ENCODE results near the gene AREL1.

Gene AREL1

GRCh38 chr14:74652541-74652940 is 60.3 kb downstream of the AREL1 start:
- peaks cover 2% of the 10 kb centered on the region for H3K36me3 ChIP-seq (replicated peaks)
- no peak overlapping the region for H3K27ac ChIP-seq
- H3K27me3 ChIP-seq (replicated peaks): no peaks in the 10 kb centered on the region
- H3K4me3 ChIP-seq (ENCODE audit: low read depth, low read length): no peak overlapping the region
- TF ChIP-seq, protein P1, sequence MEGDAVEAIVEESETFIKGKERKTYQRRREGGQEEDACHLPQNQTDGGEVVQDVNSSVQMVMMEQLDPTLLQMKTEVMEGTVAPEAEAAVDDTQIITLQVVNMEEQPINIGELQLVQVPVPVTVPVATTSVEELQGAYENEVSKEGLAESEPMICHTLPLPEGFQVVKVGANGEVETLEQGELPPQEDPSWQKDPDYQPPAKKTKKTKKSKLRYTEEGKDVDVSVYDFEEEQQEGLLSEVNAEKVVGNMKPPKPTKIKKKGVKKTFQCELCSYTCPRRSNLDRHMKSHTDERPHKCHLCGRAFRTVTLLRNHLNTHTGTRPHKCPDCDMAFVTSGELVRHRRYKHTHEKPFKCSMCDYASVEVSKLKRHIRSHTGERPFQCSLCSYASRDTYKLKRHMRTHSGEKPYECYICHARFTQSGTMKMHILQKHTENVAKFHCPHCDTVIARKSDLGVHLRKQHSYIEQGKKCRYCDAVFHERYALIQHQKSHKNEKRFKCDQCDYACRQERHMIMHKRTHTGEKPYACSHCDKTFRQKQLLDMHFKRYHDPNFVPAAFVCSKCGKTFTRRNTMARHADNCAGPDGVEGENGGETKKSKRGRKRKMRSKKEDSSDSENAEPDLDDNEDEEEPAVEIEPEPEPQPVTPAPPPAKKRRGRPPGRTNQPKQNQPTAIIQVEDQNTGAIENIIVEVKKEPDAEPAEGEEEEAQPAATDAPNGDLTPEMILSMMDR (IDR thresholded peaks at IDR 0.05; ENCODE audit: low read depth, low read length, missing control alignments): no peak
- in situ Hi-C loops (cut with HindIII; ENCODE audit: low pct_ligation_motif_present, low sequenced_read_pairs): no loop called here
- DNase-seq: no peak

- H3K27ac ChIP-seq: no peak overlapping the region
Observed at GRCh38 chr14:74650927-74651686, 61.8 kb downstream of the AREL1 start.

GRCh38 chr14:74649673-74650072 is 63.2 kb downstream of the AREL1 start:
- Histone ChIP-seq H3K27me3 (replicated peaks) (no peaks in the 10 kb centered on the region), H3K4me3 (ENCODE audit: low read depth, low read length) (no peak overlapping the region), H3K27ac (no peak overlapping the region), H3K36me3 (replicated peaks) (peaks cover 2% of the 10 kb centered on the region)
- TF ChIP-seq, protein P1 (IDR thresholded peaks at IDR 0.05; ENCODE audit: low read depth, low read length, missing control alignments): no peak
- no peak for DNase-seq
- in situ Hi-C loops (cut with HindIII; ENCODE audit: low pct_ligation_motif_present, low sequenced_read_pairs): no loop called here

More at GRCh38 chr14:74650927-74651686, 61.8 kb downstream of the AREL1 start:
- in situ Hi-C loops (cut with HindIII; ENCODE audit: low pct_ligation_motif_present, low sequenced_read_pairs): no loop called here
- peaks cover 2% of the 10 kb centered on the region for H3K36me3 ChIP-seq (replicated peaks)
- TF ChIP-seq, protein P1 (IDR thresholded peaks at IDR 0.05; ENCODE audit: low read depth, low read length, missing control alignments): no peak
- DNase-seq: no peak
- no peak overlapping the region for H3K4me3 ChIP-seq (ENCODE audit: low read depth, low read length)
- no peaks in the 10 kb centered on the region for H3K27me3 ChIP-seq (replicated peaks)

DNA sequence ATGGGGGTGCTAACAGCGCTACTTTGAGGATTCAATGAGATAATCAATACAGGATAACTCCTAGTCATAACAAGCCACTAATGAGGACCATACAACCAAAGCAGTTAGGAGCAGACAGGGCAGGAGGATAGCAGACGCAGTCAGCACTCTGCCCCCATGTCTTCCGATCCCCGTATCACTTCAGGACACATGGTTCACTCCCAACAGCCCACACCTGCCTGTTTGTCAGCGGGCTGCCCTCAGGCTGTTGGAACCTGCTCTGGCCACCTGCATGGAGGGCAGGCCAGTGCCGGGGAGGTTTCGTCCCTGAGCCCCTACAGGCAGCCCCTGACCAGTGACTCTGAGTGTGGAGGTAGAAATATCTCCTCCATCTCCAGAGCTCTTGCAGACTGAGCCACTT is 63.7 kb downstream of the AREL1 start:
- in situ Hi-C loops (cut with HindIII; ENCODE audit: low pct_ligation_motif_present, low sequenced_read_pairs): no loop called here
- Histone ChIP-seq H3K27ac (no peak overlapping the region), H3K36me3 (replicated peaks) (peaks cover 2% of the 10 kb centered on the region), H3K4me3 (ENCODE audit: low read depth, low read length) (no peak overlapping the region), H3K27me3 (replicated peaks) (no peaks in the 10 kb centered on the region)
- TF ChIP-seq, protein P1 (IDR thresholded peaks at IDR 0.05; ENCODE audit: low read depth, low read length, missing control alignments): no peak
- no peak for DNase-seq

GRCh38 chr14:74648601-74649000 is 64.3 kb downstream of the AREL1 start:
- TF ChIP-seq, protein P1 (IDR thresholded peaks at IDR 0.05; ENCODE audit: low read depth, low read length, missing control alignments): no peak
- Histone ChIP-seq H3K36me3 (replicated peaks) (peaks cover 2% of the 10 kb centered on the region), H3K4me3 (ENCODE audit: low read depth, low read length) (no peak overlapping the region), H3K27ac (no peak overlapping the region), H3K27me3 (replicated peaks) (no peaks in the 10 kb centered on the region)
- DNase-seq: no peak
- in situ Hi-C loops (cut with HindIII; ENCODE audit: low pct_ligation_motif_present, low sequenced_read_pairs): no loop called here

Data from brain microvascular endothelial cell (primary cell).